ENCODE measurements around the gene DPP6. TPM values are rescaled to one million over a fixed set of nuclear protein-coding genes. Genes with fewer than 3 reads are reported as not detected.

The DPP6 gene
- total RNA-seq, 1 donor, result under 0.01 TPM

DNA sequence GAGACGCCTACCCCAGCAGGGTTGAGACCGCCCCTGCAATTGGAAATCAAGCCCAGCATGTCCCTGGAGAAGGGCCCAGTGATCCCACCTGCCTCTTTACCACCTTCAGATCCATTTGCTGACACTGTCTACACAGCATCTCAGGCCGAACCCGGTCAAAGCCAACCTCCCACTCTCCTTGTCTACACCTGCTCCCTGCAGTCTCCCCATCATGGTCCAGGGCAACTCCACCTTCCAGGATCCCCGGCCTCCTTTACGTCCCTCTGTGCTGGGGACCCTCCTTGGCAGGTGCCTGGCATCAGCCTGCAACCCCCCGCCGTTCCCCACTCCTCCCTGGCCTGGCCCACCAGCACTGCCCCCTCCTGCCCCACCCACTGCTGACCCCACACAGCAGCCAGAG lies 723.5 kb downstream of the DPP6 start:
- TF ChIP-seq, protein P1, sequence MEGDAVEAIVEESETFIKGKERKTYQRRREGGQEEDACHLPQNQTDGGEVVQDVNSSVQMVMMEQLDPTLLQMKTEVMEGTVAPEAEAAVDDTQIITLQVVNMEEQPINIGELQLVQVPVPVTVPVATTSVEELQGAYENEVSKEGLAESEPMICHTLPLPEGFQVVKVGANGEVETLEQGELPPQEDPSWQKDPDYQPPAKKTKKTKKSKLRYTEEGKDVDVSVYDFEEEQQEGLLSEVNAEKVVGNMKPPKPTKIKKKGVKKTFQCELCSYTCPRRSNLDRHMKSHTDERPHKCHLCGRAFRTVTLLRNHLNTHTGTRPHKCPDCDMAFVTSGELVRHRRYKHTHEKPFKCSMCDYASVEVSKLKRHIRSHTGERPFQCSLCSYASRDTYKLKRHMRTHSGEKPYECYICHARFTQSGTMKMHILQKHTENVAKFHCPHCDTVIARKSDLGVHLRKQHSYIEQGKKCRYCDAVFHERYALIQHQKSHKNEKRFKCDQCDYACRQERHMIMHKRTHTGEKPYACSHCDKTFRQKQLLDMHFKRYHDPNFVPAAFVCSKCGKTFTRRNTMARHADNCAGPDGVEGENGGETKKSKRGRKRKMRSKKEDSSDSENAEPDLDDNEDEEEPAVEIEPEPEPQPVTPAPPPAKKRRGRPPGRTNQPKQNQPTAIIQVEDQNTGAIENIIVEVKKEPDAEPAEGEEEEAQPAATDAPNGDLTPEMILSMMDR (IDR thresholded peaks at IDR 0.05; ENCODE audit: insufficient read depth, low read depth, low read length), result no peak
- no peak overlapping the region for H3K4me3 ChIP-seq (ENCODE audit: low read depth, low read length)
- DNase-seq (ENCODE audit: low read depth), result no peak

DNA sequence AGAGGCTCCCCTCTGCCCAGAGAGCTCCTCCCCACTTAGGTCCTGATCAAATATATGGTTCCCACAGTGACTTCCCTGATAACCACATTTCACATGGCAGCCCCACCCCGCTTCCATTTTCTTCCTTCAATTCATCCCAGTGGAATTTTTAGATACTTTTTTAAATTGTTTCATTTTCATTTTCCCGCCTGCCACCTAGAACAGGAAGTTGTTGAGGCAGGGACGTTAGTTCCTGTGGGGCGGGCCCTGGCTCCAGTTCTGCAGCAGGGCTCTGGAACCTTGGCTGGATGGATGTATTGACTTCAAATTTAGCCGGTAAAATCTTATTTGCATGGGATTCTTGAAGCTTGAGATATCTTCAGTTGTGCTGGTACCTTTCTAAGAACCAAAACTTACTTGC lies 724.2 kb downstream of the DPP6 start:
- H3K4me3 ChIP-seq (ENCODE audit: low read depth, low read length), result no peak overlapping the region
- TF ChIP-seq, protein P1 (IDR thresholded peaks at IDR 0.05; ENCODE audit: insufficient read depth, low read depth, low read length), result no peak
- no peak for DNase-seq (ENCODE audit: low read depth)

DNA sequence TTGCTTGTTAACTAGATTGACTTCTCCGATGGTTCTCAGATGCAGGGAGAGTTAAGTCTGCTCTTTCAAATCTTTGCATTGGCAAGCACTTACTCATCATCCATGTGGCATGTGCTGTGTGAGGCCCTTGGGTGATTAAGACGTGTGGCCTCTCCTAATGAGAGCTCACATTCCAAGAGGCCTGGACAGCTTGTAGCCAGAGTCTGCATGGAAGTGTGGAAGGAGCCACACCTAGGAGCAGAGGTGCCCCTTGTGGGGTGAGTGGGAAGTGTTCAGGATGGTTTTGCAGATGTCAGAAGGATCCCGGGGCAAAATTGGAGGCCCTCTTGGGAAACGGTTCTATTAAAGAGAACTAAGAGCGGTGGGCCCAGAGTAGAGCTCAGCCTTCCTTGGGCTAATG lies 724.8 kb downstream of the DPP6 start:
- TF ChIP-seq, protein P1 (IDR thresholded peaks at IDR 0.05; ENCODE audit: insufficient read depth, low read depth, low read length), result no peak
- DNase-seq (ENCODE audit: low read depth), result no peak
- no peak overlapping the region for H3K4me3 ChIP-seq (ENCODE audit: low read depth, low read length)

DNA sequence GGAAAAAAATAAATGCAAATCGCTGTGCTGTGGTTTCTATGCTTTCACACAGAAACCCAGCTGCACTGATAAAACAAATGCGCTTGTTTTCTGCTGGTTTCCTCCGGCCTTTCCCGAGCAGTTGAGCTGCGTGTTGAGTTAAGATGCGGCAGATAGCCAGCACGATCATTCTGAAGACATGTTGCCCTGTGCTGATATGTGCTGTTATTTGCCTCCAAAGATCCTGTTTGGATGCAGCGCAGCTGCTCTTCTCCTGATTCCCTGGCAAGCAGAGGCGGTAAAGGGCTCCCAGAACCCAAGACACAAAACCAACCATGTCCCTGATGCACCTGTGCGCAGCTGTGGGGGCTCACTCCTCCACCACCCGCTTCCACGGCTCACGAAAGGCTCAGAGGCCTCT lies 725.3 kb downstream of the DPP6 start:
- no peak for DNase-seq (ENCODE audit: low read depth)

DNA sequence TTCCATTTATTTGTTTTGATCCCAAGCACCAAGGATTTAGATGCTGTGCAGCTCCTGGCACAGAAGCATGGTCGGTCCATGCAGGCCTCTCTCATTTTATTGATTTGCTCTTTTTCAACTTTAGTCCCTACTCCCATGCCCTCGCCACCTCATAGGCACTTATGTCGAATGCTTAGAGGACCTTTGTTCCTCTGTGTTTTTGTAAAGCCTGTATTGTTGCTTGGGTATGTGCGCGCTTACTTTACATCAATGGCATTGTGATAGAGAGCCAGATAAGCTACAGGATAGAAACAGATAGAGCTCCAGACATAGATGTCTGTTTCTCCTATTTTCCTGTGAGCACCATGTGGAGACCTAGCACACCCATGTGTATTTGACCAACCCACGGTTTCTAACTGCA lies 725.7 kb downstream of the DPP6 start:
- DNase-seq (ENCODE audit: low read depth), result no peak
- TF ChIP-seq, protein P1 (IDR thresholded peaks at IDR 0.05; ENCODE audit: insufficient read depth, low read depth, low read length), result no peak
- no peak overlapping the region for H3K4me3 ChIP-seq (ENCODE audit: low read depth, low read length)

More for the DNA sequence above, 725.3 kb downstream of the DPP6 start:
- H3K4me3 ChIP-seq (ENCODE audit: low read depth, low read length), result no peak overlapping the region
- TF ChIP-seq, protein P1 (IDR thresholded peaks at IDR 0.05; ENCODE audit: insufficient read depth, low read depth, low read length), result no peak

DNA sequence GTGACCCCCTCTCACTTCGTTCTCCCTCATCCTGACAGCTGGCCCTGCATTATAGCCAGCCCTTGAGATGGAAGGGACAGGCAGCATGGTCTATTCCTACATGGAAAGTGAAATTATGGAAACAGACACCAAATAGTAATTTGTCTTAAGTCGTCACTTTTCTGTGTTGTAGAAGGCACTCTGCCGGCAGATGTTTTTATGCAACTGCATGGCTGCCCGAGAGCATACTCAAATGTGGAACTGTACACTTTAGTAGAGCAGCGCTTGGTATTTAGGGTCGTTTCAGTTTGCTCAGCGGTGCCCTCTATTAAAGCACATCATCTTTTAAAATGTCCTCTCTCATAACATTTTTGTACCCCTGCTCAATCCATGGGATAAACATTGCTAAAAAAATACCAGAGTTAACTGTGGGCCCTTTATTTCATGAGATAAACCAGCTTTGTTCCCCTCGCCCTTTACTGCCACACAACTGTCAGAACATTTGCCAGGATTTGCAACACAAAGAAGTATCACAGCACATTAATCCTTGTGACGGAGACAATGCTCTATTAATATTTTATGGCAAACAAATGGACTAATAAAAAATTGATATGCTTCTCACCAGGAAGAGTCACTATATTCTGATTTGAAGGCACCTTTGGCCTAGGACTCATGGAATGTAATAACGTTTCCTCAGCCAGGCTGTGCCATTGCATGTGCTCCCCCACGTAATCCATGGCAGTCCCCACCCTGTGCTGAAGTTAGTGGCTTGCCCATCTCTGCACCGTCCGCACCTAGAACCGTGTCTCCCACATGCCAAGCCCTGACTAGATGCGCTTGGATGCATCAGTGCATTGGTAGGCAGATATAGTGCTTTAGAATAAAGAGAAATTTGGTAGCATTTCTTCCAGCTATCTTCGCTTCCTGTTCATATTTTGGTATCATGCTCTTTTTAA lies 729.4 kb downstream of the DPP6 start:
- TF ChIP-seq, protein P1 (IDR thresholded peaks at IDR 0.05; ENCODE audit: insufficient read depth, low read depth, low read length), result no peak

More for the DNA sequence above, 729.4 kb downstream of the DPP6 start:
- no peak for DNase-seq (ENCODE audit: low read depth)
- no peak overlapping the region for H3K4me3 ChIP-seq (ENCODE audit: low read depth, low read length)
